HEK293 (cell line): ENCODE data around the gene SMIM32.

Source experiments
- CTCF ChIA-PET: fragments of 350-600 bp; formaldehyde crosslinking; extraction: SDS; loops from one replicate; lab custom pipeline; 2021; ENCODE audit warnings: antibody characterized with exemption; lab: Yijun Ruan, JAX
- POLR2A ChIA-PET: fragments of 300-600 bp; formaldehyde crosslinking; extraction: SDS; loops from one replicate; lab custom pipeline; 2020; ENCODE audit warnings: antibody characterized with exemption, inconsistent platforms; lab: Yijun Ruan, JAX
- H3K27ac ChIP-seq: fragments of 200-500 bp; sonication (Bioruptor generic); 2 replicates; pipeline ENCODE4 v1.5.1; 2014; ENCODE audit warnings: low read depth, low read length, control low read depth, inconsistent platforms; ENCODE audit errors: extremely low read depth
- H3K36me3 ChIP-seq, 2 experiments: fragments of 200-500 bp in 1 of 2; sonication (Bioruptor generic) in 1 of 2; 1 replicate in 1 of 2; 2 replicates in 1 of 2; pipeline ENCODE4 v1.5.1; 2014 to 2017; ENCODE audit warnings: inconsistent platforms in 2 of 2, low read length in 2 of 2; ENCODE audit not compliant: control insufficient read depth in 2 of 2, insufficient read depth in 1 of 2
- H3K4me1 ChIP-seq: fragments of 200-500 bp; sonication (Bioruptor generic); 2 replicates; pipeline ENCODE4 v1.5.1; 2014; ENCODE audit warnings: mild to moderate bottlenecking, low read length, inconsistent platforms; ENCODE audit not compliant: control insufficient read depth, insufficient read depth
- H3K4me3 ChIP-seq: 2 replicates; pipeline ENCODE4 v1.5.1; 2011; ENCODE audit warnings: low read depth, mild to moderate bottlenecking, control low read depth, low read length, moderate library complexity
- H3K9me3 ChIP-seq: fragments of 200-500 bp; sonication (Bioruptor generic); 2 replicates; pipeline ENCODE4 v1.5.1; 2014; ENCODE audit warnings: low read depth, low read length, inconsistent platforms; ENCODE audit not compliant: control insufficient read depth, insufficient read depth
- BCL11B ChIP-seq: fragments of 450-650 bp; formaldehyde crosslinking; IDR thresholded peaks from 2 replicates; pipeline ENCODE4 v1.5.1; 2016; ENCODE audit warnings: low read depth, missing biosample characterization, missing genetic modification characterization
- KLF17 ChIP-seq: fragments of 450-650 bp; formaldehyde crosslinking; IDR thresholded peaks from 2 replicates; pipeline ENCODE4 v1.5.1; 2016; ENCODE audit warnings: missing biosample characterization, missing genetic modification characterization
- MZF1 ChIP-seq: fragments of 450-650 bp; formaldehyde crosslinking; IDR thresholded peaks from 2 replicates; pipeline ENCODE4 v1.5.1; 2017; ENCODE audit warnings: missing biosample characterization, missing genetic modification characterization, borderline replicate concordance
- OSR2 ChIP-seq: fragments of 450-650 bp; formaldehyde crosslinking; IDR thresholded peaks from 2 replicates; pipeline ENCODE4 v1.5.1; 2016; ENCODE audit warnings: missing biosample characterization, missing genetic modification characterization
- PBX3 ChIP-seq: sonication (generic); formaldehyde crosslinking; IDR thresholded peaks from 2 replicates; pipeline ENCODE4 v1.8.1; 2022; ENCODE audit warnings: mild to moderate bottlenecking, moderate library complexity, missing genetic modification reagents
- REPIN1 ChIP-seq: fragments of 450-650 bp; formaldehyde crosslinking; IDR thresholded peaks from 2 replicates; pipeline ENCODE4 v1.5.1; 2017; ENCODE audit warnings: missing biosample characterization, missing genetic modification characterization, low read depth
- SETDB1 ChIP-seq: IDR thresholded peaks from one replicate; pipeline ENCODE4 v1.6.1; 2017; ENCODE audit warnings: mild to moderate bottlenecking, low read length, moderate library complexity, mixed read lengths; ENCODE audit not compliant: insufficient read length
- YY1 ChIP-seq: fragments of 450-650 bp; formaldehyde crosslinking; IDR thresholded peaks from 2 replicates; pipeline ENCODE4 v1.5.1; 2018; ENCODE audit warnings: missing biosample characterization, missing genetic modification characterization
- ZBTB1 ChIP-seq: fragments of 450-650 bp; formaldehyde crosslinking; IDR thresholded peaks from 2 replicates; pipeline ENCODE4 v1.5.1; 2016; ENCODE audit warnings: missing biosample characterization, missing genetic modification characterization
- ZFP3 ChIP-seq: fragments of 450-650 bp; formaldehyde crosslinking; IDR thresholded peaks from 2 replicates; pipeline ENCODE4 v1.5.1; 2016; ENCODE audit warnings: low read depth, missing biosample characterization, missing genetic modification characterization
- ZNF114 ChIP-seq: fragments of 450-650 bp; formaldehyde crosslinking; IDR thresholded peaks from 2 replicates; pipeline ENCODE4 v1.5.0; 2017; ENCODE audit warnings: missing biosample characterization, missing genetic modification characterization
- ZNF133 ChIP-seq: fragments of 450-650 bp; formaldehyde crosslinking; IDR thresholded peaks from 2 replicates; pipeline ENCODE4 v1.5.1; 2016; ENCODE audit warnings: missing biosample characterization, missing genetic modification characterization
- ZNF184 ChIP-seq: fragments of 450-650 bp; IDR thresholded peaks from 2 replicates; pipeline ENCODE4 v1.5.1; 2018; ENCODE audit warnings: missing biosample characterization, mild to moderate bottlenecking, missing genetic modification characterization
- ZNF223 ChIP-seq: fragments of 450-650 bp; formaldehyde crosslinking; IDR thresholded peaks from 2 replicates; pipeline ENCODE4 v1.5.1; 2016; ENCODE audit warnings: missing biosample characterization, missing genetic modification characterization
- ZNF239 ChIP-seq: fragments of 450-650 bp; formaldehyde crosslinking; IDR thresholded peaks from 2 replicates; pipeline ENCODE4 v1.5.1; 2016; ENCODE audit warnings: missing biosample characterization, missing genetic modification characterization
- ZNF248 ChIP-seq: fragments of 450-650 bp; formaldehyde crosslinking; IDR thresholded peaks from 2 replicates; pipeline ENCODE4 v1.5.1; 2017; ENCODE audit warnings: missing biosample characterization, missing genetic modification characterization
- ZNF324 ChIP-seq: fragments of 450-650 bp; formaldehyde crosslinking; IDR thresholded peaks from 2 replicates; pipeline ENCODE4 v1.5.1; 2016; ENCODE audit warnings: missing biosample characterization, missing genetic modification characterization
- ZNF362 ChIP-seq: fragments of 450-650 bp; formaldehyde crosslinking; IDR thresholded peaks from 2 replicates; pipeline ENCODE4 v1.5.1; 2016; ENCODE audit warnings: missing biosample characterization, missing genetic modification characterization
- ZNF394 ChIP-seq: fragments of 450-650 bp; formaldehyde crosslinking; IDR thresholded peaks from 2 replicates; pipeline ENCODE4 v1.5.1; 2016; ENCODE audit warnings: missing biosample characterization, missing genetic modification characterization, mild to moderate bottlenecking, moderate library complexity, borderline replicate concordance
- ZNF518A ChIP-seq: fragments of 450-650 bp; formaldehyde crosslinking; conservative IDR thresholded peaks from 2 replicates; pipeline ENCODE4 v1.5.1; 2016; ENCODE audit warnings: low read depth, missing biosample characterization, missing genetic modification characterization
- ZNF549 ChIP-seq: fragments of 450-650 bp; IDR thresholded peaks from 2 replicates; pipeline ENCODE4 v1.5.1; 2018; ENCODE audit warnings: missing biosample characterization, missing genetic modification characterization, mild to moderate bottlenecking, inconsistent platforms, moderate library complexity
- ZNF560 ChIP-seq: fragments of 450-650 bp; formaldehyde crosslinking; IDR thresholded peaks from 2 replicates; pipeline ENCODE4 v1.5.1; 2017; ENCODE audit warnings: missing biosample characterization, missing genetic modification characterization, borderline replicate concordance
- ZNF580 ChIP-seq: fragments of 450-650 bp; formaldehyde crosslinking; IDR thresholded peaks from 2 replicates; pipeline ENCODE4 v1.5.1; 2016; ENCODE audit warnings: missing biosample characterization, missing genetic modification characterization
- ZNF600 ChIP-seq: fragments of 450-650 bp; formaldehyde crosslinking; IDR thresholded peaks from 2 replicates; pipeline ENCODE4 v1.5.1; 2016; ENCODE audit warnings: missing biosample characterization, missing genetic modification characterization
- ZNF776 ChIP-seq: fragments of 450-650 bp; formaldehyde crosslinking; IDR thresholded peaks from 2 replicates; pipeline ENCODE4 v1.5.0; 2017; ENCODE audit warnings: missing biosample characterization, missing genetic modification characterization, borderline replicate concordance
- ZNF792 ChIP-seq: fragments of 450-650 bp; formaldehyde crosslinking; IDR thresholded peaks from 2 replicates; pipeline ENCODE4 v1.5.1; 2016; ENCODE audit warnings: missing biosample characterization, missing genetic modification characterization
- ZSCAN16 ChIP-seq: fragments of 450-650 bp; formaldehyde crosslinking; IDR thresholded peaks from 2 replicates; pipeline ENCODE4 v1.5.1; 2016; ENCODE audit warnings: missing biosample characterization, missing genetic modification characterization

SMIM32 gene

GRCh38 chr5:136230176-136230575 is 37.2 kb upstream of the SMIM32 start:
- H3K4me1 ChIP-seq, result no peaks in the 10 kb centered on the region
- H3K9me3 ChIP-seq, result no peaks in the 10 kb centered on the region
- TF ChIP-seq ZNF324 (no peak), ZNF223 (tag by site-specific recombination) (no peak), BCL11B (tag by site-specific recombination) (no peak), ZNF248 (tag by site-specific recombination) (no peak), ZNF362 (no peak), YY1 (tag by site-specific recombination) (no peak), ZNF792 (tag by site-specific recombination) (no peak), ZNF184 (no peak), ZNF600 (tag by site-specific recombination) (no peak), OSR2 (no peak), ZNF580 (tag by site-specific recombination) (no peak), SETDB1 (no peak), KLF17 (tag by site-specific recombination) (no peak)
- no peak overlapping the region for H3K4me3 ChIP-seq
- no peaks in the 10 kb centered on the region for H3K36me3 ChIP-seq
- ChIA-PET POLR2A (no interaction called here), CTCF (no interaction called here)
- H3K27ac ChIP-seq, result no peak overlapping the region

GRCh38 chr5:136228136-136228757 is 35.3 kb upstream of the SMIM32 start:
- no peaks in the 10 kb centered on the region for H3K9me3 ChIP-seq
- no peaks in the 10 kb centered on the region for H3K36me3 ChIP-seq
- CTCF ChIA-PET, result interaction anchor here (0.6 to 0.7 kb wide), 2 partner anchors 21 to 25 kb away, joined by 3 to 4 read pairs; no protein-coding TSS in a partner anchor
- TF ChIP-seq PBX3 (CRISPR knock-in tag) (no peak), ZNF776 (tag by site-specific recombination) (no peak), REPIN1 (tag by site-specific recombination) (no peak), ZNF114 (tag by site-specific recombination) (no peak), MZF1 (tag by site-specific recombination) (no peak), ZNF518A (tag by site-specific recombination) (no peak), ZBTB1 (tag by site-specific recombination) (no peak), SETDB1 (no peak), ZNF239 (tag by site-specific recombination) (no peak), ZNF133 (no peak), ZNF248 (tag by site-specific recombination) (no peak), ZFP3 (tag by site-specific recombination) (no peak), ZNF560 (tag by site-specific recombination) (no peak), ZNF549 (no peak), ZNF394 (tag by site-specific recombination) (no peak), ZSCAN16 (tag by site-specific recombination) (no peak)
- TF ChIP-seq, all 188 proteins: peak for 0
- Histone ChIP-seq H3K4me1 (no peaks in the 10 kb centered on the region), H3K27ac (no peak overlapping the region), H3K4me3 (no peak overlapping the region)
- POLR2A ChIA-PET, result no interaction called here
